NCI-H69 (cell line): ENCODE results near the gene UTP15.

Experiments used
- DNase-seq: peaks from one replicate; lab custom pipeline; 2025; lab: John Stamatoyannopoulos, UW

The UTP15 gene

GRCh38 chr5:73623060-73623459 is 57.5 kb downstream of the UTP15 start:
- no peak for DNase-seq

GRCh38 chr5:73623901-73624404 is 58.4 kb downstream of the UTP15 start:
- peak; percentile 62 for DNase-seq

- peak; percentile 57 for DNase-seq
These were observed 59.3 kb downstream of the UTP15 start for GRCh38 chr5:73624888-73625287.

GRCh38 chr5:73625372-73625943 is 59.9 kb downstream of the UTP15 start:
- peak; percentile 77 for DNase-seq

GRCh38 chr5:73625944-73626811 is 60.6 kb downstream of the UTP15 start, which contains the start of gene ARHGEF28:
Gene ARHGEF28, plus strand, starts transcription at chr5:73626196. Its CDS starts 58,656 bp downstream, at chr5:73684852.
- peak; percentile 97 for DNase-seq

- DNase-seq, result peak; percentile 58
These were observed 61.3 kb downstream of the UTP15 start for GRCh38 chr5:73626814-73627313.

- DNase-seq, result no peak
These were observed 63.9 kb downstream of the UTP15 start for GRCh38 chr5:73629456-73629855.

- no peak for DNase-seq
These were observed 65.2 kb downstream of the UTP15 start for GRCh38 chr5:73630765-73631164.

- DNase-seq, result peak; percentile 26
These were observed 66.0 kb downstream of the UTP15 start for GRCh38 chr5:73631500-73631899.
